GM19193 (cell line): ENCODE measurements around the gene INKA2.
A peak's percentile ranks its signal among the peaks of the same experiment; 100 is the strongest.

Experiments
- POLR2A ChIP-seq: IDR thresholded peaks from 4 replicates; pipeline ENCODE4 v1.6.1; 2011; ENCODE audit not compliant: insufficient read depth, insufficient read length; ENCODE audit errors: extremely low read depth

INKA2 gene

DNA sequence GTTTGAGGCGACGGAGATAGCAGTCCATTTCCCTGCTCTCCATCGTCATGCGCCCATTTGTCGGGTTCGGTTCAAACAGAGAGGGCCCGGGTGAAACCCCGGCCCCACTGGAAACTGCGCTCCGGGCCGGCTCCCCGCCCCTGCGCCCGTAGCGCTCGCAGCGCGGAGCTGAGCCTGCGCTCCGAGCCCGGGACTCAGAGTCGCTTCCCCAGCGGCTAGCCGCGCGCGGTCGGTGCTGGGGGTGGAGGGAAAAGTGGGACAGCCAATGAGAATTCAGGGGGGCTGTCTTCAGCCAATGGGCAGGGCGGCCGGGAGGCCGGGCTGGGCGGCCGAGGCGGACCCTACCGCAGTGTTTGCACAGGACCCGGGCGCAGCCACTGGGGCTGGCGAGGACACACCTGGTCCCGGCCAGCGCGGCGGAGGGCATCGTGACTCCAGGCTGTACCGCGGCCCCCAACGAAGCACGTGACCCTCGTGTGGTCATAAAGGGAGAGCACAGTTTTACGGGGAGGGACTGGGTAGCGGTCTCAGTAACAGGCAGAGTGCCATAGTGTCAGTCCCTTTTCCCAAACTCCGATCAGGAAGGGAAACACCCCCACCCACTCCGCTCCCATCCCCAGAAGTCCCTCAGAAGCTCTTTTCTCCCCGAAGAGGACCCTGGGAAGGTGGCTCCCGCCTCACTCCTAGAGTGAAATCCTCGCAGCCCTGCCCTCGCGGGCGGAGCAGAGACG lies at the start of gene INKA2:
INKA2 (minus strand) TSS at position 202 of the 731 bp plus-strand sequence; CDS start at position 49, 153 bp downstream.
- TF ChIP-seq POLR2A = peak; percentile 77

DNA sequence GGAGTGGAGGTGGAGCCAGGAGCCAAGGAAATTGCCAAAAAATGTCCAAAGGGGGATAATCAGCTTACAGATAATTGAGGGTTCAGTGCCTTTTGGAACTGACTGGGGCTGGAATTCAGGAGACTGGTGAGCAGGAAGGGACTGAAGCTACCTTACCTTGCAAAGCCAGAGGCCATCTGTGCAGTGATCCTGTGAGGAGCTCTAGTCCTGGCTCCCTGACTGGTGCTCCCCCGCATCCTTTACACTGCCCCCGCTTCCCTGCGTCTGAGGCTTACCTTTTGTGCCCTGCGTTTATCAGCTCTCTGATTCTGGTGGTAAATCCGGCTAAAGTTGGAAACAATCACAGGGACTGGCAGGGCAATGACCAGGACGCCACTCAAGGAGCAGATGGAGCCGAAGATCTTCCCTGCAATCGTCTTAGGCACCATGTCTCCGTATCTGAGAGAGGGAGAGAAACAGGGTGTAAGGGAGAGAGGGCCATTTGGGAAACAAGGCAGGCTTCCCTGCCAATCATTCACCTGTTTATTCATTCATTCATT lies 47.5 kb upstream of the INKA2 start:
- TF ChIP-seq POLR2A = no peak

DNA sequence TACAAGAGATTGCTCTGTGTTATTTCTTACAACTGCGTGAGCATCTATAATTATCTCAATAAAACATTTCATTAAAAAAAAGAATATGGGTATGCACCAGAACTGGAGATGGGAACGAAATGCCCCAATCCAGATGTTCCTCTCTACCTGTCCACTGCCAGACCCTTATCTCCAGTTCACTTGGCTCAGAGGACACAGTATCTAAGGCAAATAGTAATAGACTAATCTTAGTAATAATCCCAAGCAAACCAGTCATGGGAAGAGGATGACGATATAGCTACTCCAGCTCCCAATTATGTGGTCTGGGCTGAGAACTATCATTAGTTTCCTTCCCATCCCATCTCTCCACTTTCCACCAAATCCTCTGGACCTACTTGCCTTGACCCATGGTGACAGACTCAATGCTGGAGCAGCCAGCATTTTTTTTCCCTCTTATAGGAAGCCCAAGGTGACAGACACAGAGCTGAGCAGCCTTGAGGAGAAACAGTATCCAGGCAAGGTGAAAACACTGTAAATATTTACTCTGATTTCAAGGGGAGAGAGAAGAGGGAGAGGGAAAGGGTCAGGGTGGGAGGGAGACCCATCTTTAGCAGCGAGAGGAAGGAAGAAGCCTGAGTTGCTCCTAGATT lies 45.2 kb upstream of the INKA2 start:
- no peak for TF ChIP-seq POLR2A

DNA sequence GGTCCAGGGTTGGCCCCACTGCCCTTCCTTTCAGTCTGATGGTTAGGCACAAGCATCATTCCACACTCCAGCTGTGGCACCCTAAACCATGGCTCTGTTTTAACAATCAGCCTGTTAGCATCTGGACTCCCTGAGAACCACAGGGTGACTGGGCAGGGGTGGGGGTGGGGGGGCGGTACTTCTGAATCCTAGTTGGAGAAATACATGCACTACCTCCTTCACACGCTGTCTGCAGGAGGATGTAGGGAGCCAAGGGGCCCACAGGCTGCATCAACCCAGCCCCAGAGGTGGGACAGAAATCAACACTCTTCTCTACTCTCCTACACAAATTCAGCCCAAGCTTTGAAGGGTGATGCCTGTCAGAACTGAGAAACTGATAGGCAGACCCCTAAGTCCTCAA lies 40.4 kb upstream of the INKA2 start:
- TF ChIP-seq POLR2A = no peak

DNA sequence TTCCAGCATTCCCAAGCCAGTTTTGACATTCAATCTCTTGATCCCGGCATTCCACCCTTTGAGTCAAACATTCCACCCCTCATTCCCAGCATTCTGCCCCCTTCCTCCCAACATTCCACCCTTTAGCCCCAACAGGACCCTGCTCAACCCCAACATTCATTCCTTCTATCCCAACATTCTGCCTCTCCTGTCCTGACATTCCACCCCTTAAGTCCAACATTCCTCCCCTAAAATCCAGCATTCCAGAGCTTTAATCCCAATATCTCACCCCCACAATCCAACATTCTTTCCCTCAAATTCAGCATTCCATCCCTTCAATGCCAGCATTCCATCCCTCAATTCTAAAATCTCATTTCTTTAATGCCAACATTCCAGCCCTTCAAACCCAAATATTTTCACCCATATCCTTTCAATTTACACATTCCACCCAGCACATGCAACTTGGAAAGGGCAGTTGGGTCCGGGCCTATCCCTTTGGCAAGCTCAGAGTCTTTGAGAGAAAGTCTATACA lies 39.4 kb upstream of the INKA2 start:
- TF ChIP-seq POLR2A = no peak

DNA sequence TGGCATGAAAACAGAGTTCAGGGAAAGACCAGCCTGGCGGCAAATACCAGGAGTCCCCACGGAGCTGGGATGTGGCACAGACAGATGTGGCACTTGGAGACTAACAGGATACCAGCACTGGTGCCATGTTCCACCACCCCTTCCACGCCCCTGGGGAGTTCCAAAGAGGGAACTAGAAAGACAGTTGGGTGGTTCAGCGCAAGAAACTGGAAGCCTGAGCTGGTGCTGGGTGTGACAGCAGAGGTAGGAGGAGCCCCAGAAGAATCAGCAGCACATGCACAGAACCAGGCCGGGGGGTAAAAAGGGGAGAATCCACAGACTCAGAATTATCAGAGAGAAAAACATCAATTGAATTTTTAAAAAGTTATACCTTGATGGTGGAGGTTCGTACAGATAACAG lies 38.9 kb upstream of the INKA2 start:
- no peak for TF ChIP-seq POLR2A

DNA sequence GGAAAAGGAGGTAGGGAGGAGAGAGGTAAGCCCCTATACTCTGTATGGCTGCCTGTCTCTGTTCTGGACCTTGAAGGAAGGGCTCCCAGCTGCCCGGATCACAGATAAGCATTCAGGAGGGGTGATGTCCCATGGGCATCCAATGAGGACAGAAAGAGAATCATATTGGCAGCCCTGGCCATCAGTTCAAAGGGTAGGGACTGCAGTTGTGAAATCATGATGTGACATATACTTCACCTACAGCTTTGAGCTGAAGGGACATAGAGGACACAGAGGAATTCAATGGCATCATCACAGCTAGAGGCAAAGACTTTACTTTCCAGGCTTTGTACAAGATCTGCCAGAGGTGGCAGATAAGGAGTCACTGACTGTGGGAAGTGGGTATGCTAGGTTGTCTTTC lies 38.1 kb upstream of the INKA2 start:
- TF ChIP-seq POLR2A = no peak

DNA sequence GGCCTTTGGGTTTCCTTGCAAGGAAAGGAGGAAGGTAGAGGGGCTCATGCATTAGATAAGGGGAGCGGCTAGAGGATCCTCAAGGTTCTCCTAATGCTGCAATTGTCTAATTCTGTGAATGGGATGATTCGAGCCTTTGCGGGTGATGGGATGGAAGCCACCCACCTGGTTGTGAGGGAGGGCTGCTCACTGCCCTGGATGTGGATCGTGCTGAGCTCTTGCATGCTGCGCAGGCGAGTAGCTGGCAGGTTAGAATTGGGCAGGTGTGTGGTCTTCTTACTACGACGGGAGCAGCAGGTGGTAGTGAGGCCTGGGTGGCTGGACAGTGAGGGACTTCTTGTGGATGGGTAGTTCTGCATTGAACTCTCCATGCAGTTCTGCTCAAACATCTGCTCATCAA lies 37.7 kb upstream of the INKA2 start:
- no peak for TF ChIP-seq POLR2A

DNA sequence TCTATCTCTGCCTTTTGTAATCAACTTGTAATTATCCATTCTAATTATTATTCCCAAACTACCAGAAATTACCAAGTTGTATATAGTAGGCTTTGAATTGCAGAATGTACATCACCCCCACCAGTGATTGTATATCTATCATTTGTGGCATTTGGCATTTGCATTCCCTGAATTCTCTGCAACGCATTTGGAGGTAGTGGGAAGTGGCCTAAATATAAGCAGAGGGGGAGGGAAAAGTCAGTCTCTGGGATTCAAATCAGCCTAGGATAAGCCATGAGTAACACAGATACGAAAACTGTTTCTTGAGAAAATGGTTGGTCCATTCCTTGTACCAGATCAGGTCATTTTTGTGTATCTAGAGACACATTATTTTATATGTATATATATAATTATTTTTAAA lies 37.2 kb upstream of the INKA2 start:
- no peak for TF ChIP-seq POLR2A

DNA sequence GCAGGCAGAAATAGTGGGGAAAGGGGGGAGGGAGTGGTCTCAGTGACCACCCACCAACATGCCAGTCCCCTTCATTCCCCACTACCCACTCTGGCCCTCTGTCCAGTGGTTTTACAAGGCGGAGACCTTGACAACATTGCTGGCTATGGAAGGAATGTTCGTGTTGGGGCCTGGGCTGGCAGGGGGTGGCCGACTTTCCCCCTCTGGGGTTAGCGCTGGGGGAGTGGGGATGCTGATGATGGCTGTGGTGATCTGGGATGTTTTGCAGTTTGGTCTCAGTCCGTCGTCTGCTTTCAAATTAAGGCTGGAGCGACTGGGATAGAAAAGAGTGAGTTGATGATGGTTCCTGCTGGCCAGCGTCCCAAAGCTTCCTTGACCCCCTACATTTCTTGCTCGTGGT lies 36.8 kb upstream of the INKA2 start:
- no peak for TF ChIP-seq POLR2A

DNA sequence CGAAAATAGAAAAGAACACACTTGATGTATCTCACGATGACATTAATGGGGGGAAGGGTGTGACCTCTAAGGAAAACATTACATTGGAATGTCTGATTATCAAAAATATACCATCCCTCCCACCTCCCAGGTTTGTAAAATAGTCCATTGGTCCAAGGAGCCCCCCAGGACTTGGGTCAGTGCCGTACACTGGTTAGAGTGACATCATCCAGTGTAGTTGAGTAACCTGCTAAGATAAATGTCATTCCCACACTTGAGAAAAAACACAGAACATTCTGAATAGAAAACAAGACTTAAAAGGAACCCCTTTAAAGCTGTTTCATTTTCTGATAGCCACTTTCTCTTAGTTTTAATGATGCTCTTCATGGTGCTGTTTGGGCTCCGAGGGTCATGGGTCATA lies 31.7 kb upstream of the INKA2 start:
- TF ChIP-seq POLR2A = no peak

DNA sequence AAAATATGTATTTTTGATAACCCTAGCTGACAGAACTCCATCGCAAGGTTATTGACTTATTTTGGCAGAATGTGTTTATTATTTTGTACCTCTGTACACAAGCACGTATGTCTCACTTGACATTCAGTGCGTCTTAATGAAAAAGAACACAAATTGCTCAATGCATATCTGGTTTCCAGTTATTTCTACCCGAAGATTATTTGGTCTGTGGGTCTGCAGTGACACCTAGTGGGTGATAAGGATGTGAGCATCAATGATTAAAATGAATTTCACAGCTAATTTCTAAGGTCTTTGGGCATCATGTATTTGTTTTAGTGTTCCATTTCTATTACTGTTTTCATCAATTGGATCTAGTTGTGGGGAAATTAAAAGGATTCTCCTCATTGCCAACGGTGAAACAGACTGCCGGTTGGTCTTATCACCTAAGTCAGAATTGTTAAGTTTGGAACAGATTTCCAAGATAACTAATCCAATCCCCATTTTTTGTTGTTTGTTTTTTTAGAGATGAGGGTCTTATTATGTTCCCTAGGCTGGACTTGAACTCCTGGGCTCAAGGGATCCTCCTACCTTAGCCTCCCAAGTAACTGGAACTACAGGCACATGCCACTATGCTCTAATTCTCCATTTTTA lies 30.4 kb upstream of the INKA2 start:
- no peak for TF ChIP-seq POLR2A

DNA sequence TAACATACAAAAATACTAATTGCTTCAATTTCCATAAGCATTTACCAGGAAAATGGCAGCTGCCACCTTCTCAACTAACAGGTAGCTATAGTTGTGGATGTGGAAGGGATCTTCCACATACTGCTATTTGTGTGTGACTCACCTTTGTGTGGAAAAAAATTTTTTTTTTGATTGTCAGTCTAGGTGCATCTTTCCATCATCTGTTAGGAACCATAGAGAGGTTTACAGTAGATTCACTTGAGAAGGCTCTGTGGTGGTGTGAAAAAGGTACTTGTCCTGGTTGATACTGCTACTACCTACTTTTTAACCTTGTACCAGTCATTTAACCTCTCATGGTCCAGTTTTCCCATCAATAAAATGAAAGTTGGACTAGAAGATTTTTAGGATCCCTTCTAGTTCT lies 29.4 kb upstream of the INKA2 start:
- TF ChIP-seq POLR2A = no peak

DNA sequence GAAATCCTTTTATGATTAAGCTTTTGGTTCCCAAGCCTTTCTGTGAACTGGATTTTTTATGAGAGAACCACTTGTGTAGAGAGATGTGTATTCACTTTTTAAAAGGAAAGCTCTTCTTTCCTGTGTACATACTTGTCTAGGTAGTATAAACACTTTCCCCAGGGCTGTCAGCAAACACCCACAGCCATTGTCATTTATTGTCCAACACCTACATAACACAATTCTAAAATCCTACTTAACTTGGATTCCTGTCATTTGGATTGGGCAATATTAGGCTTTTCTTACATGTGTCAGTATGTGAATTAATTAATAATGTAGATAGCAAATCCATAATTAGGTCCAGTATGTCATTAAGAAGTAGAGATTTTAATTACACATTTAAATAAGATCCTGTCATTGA lies 28.8 kb upstream of the INKA2 start:
- TF ChIP-seq POLR2A = no peak

DNA sequence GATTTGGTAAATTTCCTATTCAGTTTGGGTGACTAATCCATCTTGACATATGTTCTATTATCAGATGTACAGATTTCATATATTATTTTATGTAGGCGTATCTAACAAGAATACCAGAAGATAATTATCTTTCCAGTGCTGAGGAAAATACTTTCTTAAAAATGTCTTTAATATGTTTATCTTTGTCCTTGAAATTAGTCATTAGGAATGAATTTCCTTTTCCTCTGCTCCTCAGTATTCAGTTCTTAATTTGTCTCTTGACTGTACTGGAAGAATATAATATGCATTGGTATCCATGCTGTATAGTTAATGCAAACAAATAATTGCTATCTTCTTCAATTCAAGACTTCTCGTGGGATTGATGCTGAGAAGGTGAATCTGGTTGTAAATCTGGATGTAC lies 23.1 kb upstream of the INKA2 start:
- no peak for TF ChIP-seq POLR2A

DNA sequence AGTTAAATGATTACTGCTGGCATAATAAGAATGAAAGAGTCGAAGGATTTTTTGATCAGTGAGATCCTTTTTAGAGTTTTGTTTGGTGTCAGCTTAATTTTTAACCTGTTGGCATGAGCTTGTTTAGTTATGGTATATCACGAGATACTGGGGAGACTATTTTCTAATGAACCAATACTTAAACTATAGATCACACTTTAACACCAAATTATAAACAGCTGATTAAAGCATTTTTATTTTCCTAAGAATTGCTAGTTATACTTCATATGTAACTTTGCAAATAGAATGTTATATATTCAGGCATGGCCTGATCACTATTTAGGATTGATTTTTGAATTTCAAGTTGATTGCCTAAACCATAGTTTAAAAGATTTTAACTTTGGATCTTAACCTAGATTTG lies 22.5 kb upstream of the INKA2 start:
- no peak for TF ChIP-seq POLR2A
